ENCODE results near the gene RAPGEF4.

DNA sequence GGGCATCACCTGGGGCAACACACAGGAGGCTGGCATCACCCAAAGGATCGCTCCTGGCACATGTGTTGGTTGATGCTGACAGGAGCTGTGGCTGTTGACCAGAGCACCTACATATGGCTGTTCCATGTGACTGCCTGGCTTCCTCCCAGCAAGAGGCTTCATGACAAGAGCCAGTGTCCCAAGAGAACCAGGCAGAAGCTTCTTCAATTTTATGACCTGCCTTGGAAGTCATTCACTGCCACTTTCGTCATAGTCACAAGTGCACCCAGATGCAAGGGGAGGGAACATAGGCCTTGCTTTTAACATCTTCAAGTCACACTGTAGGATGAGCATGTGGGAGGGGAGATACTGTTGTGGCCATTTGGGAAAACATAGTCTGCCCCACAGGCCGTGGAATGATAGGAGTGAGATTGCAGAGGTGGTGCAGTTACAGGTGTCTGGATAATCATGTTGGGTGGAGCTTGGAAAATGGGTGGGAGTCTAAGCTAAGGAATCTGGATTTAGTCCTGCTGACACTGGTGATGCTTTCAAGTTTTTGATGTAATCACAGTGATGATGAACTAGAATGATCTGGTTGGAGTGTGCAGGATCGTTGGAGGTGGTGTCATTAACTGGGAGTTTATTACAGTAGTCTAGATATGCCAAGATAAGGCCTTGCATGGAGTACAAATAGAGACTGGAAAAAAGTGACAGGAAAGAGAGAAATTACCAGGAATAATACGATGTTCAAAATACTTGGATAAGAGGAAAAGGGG, 107.0 kb downstream of the RAPGEF4 start:
- TF ChIP-seq, protein P1, sequence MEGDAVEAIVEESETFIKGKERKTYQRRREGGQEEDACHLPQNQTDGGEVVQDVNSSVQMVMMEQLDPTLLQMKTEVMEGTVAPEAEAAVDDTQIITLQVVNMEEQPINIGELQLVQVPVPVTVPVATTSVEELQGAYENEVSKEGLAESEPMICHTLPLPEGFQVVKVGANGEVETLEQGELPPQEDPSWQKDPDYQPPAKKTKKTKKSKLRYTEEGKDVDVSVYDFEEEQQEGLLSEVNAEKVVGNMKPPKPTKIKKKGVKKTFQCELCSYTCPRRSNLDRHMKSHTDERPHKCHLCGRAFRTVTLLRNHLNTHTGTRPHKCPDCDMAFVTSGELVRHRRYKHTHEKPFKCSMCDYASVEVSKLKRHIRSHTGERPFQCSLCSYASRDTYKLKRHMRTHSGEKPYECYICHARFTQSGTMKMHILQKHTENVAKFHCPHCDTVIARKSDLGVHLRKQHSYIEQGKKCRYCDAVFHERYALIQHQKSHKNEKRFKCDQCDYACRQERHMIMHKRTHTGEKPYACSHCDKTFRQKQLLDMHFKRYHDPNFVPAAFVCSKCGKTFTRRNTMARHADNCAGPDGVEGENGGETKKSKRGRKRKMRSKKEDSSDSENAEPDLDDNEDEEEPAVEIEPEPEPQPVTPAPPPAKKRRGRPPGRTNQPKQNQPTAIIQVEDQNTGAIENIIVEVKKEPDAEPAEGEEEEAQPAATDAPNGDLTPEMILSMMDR (IDR thresholded peaks at IDR 0.05; ENCODE audit: low read depth, low read length), result no peak
- TF ChIP-seq EZH2phosphoT487 (IDR thresholded peaks at IDR 0.05; ENCODE audit: low read depth), result no peak
